Neural cell (in vitro differentiated cells): ENCODE measurements around the gene ANKRD33. TPM values are rescaled to one million over a fixed set of nuclear protein-coding genes. Genes with fewer than 3 reads are reported as not detected.

ENCODE experiments used
- H2AFZ ChIP-seq: fragments of 200-600, 300-800 bp; sonication (generic), shearing (Covaris generic); 2 replicates; pipeline ENCODE4 v1.6.0; 2014; ENCODE audit warnings: low read depth, mild to moderate bottlenecking, antibody characterized with exemption, low read length, moderate library complexity
- H3F3A ChIP-seq: fragments of 200-600 bp; shearing (Covaris generic); 2 replicates; pipeline ENCODE4 v1.6.1; 2016; ENCODE audit warnings: mild to moderate bottlenecking, moderate library complexity, mixed read lengths, antibody characterized with exemption, low read length; ENCODE audit not compliant: insufficient read depth, poor library complexity, severe bottlenecking
- H3K27ac ChIP-seq: fragments of 200-600, 300-800 bp; sonication (generic), shearing (Covaris generic); 2 replicates; pipeline ENCODE4 v1.5.1; 2014; ENCODE audit warnings: mild to moderate bottlenecking, low read length, moderate library complexity
- H3K27me3 ChIP-seq: fragments of 300-800, 200-600 bp; sonication (generic), shearing (Covaris generic); 2 replicates; pipeline ENCODE4 v1.6.0; 2014; ENCODE audit warnings: mild to moderate bottlenecking, low read depth, low read length, moderate library complexity; ENCODE audit not compliant: insufficient read depth
- H3K36me3 ChIP-seq: fragments of 300-800, 200-600 bp; sonication (generic), shearing (Covaris generic); 2 replicates; pipeline ENCODE4 v1.5.1; 2014; ENCODE audit warnings: mild to moderate bottlenecking, antibody characterized with exemption, low read length, moderate library complexity; ENCODE audit not compliant: insufficient read depth
- H3K4me2 ChIP-seq: fragments of 300-800, 200-600 bp; sonication (generic), shearing (Covaris generic); 2 replicates; pipeline ENCODE4 v1.6.0; 2014; ENCODE audit warnings: mild to moderate bottlenecking, low read length
- H3K4me3 ChIP-seq: fragments of 300-800, 200-600 bp; sonication (generic), shearing (Covaris generic); 2 replicates; pipeline ENCODE4 v1.5.1; 2014; ENCODE audit warnings: mild to moderate bottlenecking, low read length, moderate library complexity
- H3K79me2 ChIP-seq: fragments of 200-600 bp; shearing (Covaris generic); replicated peaks from 2 replicates; pipeline ENCODE4 v1.6.0; 2014; ENCODE audit warnings: mild to moderate bottlenecking, low read length, moderate library complexity; ENCODE audit not compliant: insufficient read depth
- H3K9ac ChIP-seq: fragments of 300-800, 200-600 bp; sonication (generic), shearing (Covaris generic); 2 replicates; pipeline ENCODE4 v1.6.1; 2016; ENCODE audit warnings: mild to moderate bottlenecking, low read length, mixed read lengths
- H3K9me2 ChIP-seq: fragments of 200-600 bp; shearing (Covaris generic); 2 replicates; pipeline ENCODE4 v1.6.1; 2016; ENCODE audit warnings: mild to moderate bottlenecking, low read length, mixed read lengths; ENCODE audit not compliant: insufficient read depth
- H3K9me3 ChIP-seq: fragments of 200-600, 300-800 bp; sonication (generic), shearing (Covaris generic); 2 replicates; pipeline ENCODE4 v1.6.1; 2016; ENCODE audit warnings: mild to moderate bottlenecking, mixed run types, low read length, moderate library complexity, mixed read lengths
- H4K20me1 ChIP-seq: fragments of 200-600 bp; shearing (Covaris generic); 2 replicates; pipeline ENCODE4 v1.6.1; 2016; ENCODE audit warnings: mild to moderate bottlenecking, mixed run types; ENCODE audit not compliant: insufficient read depth
- EP300 ChIP-seq: fragments of 450-650 bp; conservative IDR thresholded peaks from 2 replicates; pipeline ENCODE4 v1.6.1; 2014; ENCODE audit warnings: antibody characterized with exemption, mild to moderate bottlenecking, moderate library complexity; ENCODE audit not compliant: poor library complexity, severe bottlenecking
- EZH2 ChIP-seq: fragments of 200-600, 300-800 bp; shearing (Covaris generic), sonication (generic); IDR thresholded peaks from 2 replicates; pipeline ENCODE4 v1.6.1; 2014; ENCODE audit warnings: antibody characterized with exemption, low read length, borderline replicate concordance, mild to moderate bottlenecking; ENCODE audit not compliant: insufficient read depth, poor library complexity, severe bottlenecking
- MXI1 ChIP-seq: fragments of 450-650 bp; conservative IDR thresholded peaks from 2 replicates; pipeline ENCODE4 v1.6.1; 2014; ENCODE audit warnings: antibody characterized with exemption, mild to moderate bottlenecking; ENCODE audit not compliant: poor library complexity, severe bottlenecking
- POLR2AphosphoS5 ChIP-seq: IDR thresholded peaks from 2 replicates; pipeline ENCODE4 v1.6.1; 2012
- RAD21 ChIP-seq: fragments of 450-650 bp; conservative IDR thresholded peaks from 2 replicates; pipeline ENCODE4 v1.6.1; 2014; ENCODE audit warnings: antibody characterized with exemption, mild to moderate bottlenecking, moderate library complexity
- SMC3 ChIP-seq: fragments of 450-650 bp; conservative IDR thresholded peaks from 2 replicates; pipeline ENCODE4 v1.6.1; 2014; ENCODE audit warnings: antibody characterized with exemption, mild to moderate bottlenecking, moderate library complexity; ENCODE audit not compliant: poor library complexity
- TAF1 ChIP-seq: IDR thresholded peaks from 2 replicates; pipeline ENCODE4 v1.6.1; 2012; ENCODE audit warnings: low read depth
- polyA plus RNA-seq: library from polyadenylated mRNA; depleted of rRNA; stranded (reverse); fragments of >200 nt; gene quantifications from 2 replicates; pipeline ENCODE4 v1.2.3, GENCODE V29; 2014
- TF ChIP-seq, protein P1 (sequence below): fragments of 450-650 bp; IDR thresholded peaks from 2 replicates; pipeline ENCODE4 v1.5.1; 2014; ENCODE audit warnings: antibody characterized with exemption, mild to moderate bottlenecking, moderate library complexity; ENCODE audit not compliant: poor library complexity, severe bottlenecking
- TF ChIP-seq, protein P2 (sequence below): IDR thresholded peaks from 2 replicates; pipeline ENCODE4 v1.6.1; 2012; ENCODE audit warnings: borderline replicate concordance

Gene ANKRD33
- polyA plus RNA-seq, 1 donor from 2014 or later, result not detected

DNA sequence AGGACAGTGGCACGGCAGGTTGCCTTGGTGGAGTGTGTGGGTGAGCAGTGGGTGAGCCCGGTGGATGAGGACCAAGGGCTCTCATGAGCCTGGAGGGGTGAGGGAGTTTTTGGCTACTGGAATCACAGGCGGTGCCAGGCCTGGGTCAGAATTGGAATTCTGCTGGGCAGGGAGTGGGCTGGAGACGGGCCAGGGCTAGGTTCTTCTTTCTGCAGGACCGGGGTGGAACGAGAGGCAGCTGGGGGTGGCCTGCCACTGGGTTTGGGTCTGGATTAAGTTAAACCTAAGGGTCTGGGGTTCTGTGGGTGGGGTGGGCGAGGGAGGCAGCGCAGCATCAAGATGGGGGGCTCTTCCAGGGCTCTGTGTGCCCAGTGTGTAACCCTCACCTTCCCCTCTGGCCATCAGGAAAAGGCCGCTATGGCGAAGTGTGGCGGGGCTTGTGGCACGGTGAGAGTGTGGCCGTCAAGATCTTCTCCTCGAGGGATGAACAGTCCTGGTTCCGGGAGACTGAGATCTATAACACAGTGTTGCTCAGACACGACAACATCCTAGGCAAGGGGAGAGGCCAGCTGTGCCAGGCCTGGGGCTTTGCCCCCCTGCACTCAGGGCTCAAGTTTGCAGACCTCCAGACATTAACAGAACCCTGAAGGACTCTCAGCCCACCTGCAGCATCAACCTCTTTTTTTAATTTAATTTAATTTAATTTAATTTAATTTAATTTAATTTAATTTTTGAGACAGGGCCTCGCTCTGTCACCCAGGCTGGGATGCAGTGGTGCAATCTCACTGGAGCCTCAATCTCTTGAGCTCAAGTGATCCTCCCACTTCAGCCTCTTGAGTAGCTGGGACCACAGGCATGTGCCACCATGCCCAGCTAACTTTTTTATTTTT, 26.4 kb downstream of the ANKRD33 start:
- H3K27ac ChIP-seq, result no peak overlapping the region
- H3F3A ChIP-seq, result no peaks in the 10 kb centered on the region
- H3K36me3 ChIP-seq, result no peaks in the 10 kb centered on the region
- no peaks in the 10 kb centered on the region for H3K79me2 ChIP-seq
- H4K20me1 ChIP-seq, result no peaks in the 10 kb centered on the region
- no peak overlapping the region for H2AFZ ChIP-seq
- no peak overlapping the region for H3K9ac ChIP-seq
- H3K9me3 ChIP-seq, result no peaks in the 10 kb centered on the region
- H3K4me2 ChIP-seq, result no peak overlapping the region
- H3K9me2 ChIP-seq, result no peaks in the 10 kb centered on the region
- no peak overlapping the region for H3K4me3 ChIP-seq
- TF ChIP-seq TAF1, result no peak
- no peak for TF ChIP-seq POLR2AphosphoS5
- TF ChIP-seq, protein P1, sequence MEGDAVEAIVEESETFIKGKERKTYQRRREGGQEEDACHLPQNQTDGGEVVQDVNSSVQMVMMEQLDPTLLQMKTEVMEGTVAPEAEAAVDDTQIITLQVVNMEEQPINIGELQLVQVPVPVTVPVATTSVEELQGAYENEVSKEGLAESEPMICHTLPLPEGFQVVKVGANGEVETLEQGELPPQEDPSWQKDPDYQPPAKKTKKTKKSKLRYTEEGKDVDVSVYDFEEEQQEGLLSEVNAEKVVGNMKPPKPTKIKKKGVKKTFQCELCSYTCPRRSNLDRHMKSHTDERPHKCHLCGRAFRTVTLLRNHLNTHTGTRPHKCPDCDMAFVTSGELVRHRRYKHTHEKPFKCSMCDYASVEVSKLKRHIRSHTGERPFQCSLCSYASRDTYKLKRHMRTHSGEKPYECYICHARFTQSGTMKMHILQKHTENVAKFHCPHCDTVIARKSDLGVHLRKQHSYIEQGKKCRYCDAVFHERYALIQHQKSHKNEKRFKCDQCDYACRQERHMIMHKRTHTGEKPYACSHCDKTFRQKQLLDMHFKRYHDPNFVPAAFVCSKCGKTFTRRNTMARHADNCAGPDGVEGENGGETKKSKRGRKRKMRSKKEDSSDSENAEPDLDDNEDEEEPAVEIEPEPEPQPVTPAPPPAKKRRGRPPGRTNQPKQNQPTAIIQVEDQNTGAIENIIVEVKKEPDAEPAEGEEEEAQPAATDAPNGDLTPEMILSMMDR, result no peak
- no peak for TF ChIP-seq EZH2
- no peak for TF ChIP-seq MXI1
- no peak for TF ChIP-seq SMC3
- no peak for TF ChIP-seq RAD21
- TF ChIP-seq, protein P2, sequence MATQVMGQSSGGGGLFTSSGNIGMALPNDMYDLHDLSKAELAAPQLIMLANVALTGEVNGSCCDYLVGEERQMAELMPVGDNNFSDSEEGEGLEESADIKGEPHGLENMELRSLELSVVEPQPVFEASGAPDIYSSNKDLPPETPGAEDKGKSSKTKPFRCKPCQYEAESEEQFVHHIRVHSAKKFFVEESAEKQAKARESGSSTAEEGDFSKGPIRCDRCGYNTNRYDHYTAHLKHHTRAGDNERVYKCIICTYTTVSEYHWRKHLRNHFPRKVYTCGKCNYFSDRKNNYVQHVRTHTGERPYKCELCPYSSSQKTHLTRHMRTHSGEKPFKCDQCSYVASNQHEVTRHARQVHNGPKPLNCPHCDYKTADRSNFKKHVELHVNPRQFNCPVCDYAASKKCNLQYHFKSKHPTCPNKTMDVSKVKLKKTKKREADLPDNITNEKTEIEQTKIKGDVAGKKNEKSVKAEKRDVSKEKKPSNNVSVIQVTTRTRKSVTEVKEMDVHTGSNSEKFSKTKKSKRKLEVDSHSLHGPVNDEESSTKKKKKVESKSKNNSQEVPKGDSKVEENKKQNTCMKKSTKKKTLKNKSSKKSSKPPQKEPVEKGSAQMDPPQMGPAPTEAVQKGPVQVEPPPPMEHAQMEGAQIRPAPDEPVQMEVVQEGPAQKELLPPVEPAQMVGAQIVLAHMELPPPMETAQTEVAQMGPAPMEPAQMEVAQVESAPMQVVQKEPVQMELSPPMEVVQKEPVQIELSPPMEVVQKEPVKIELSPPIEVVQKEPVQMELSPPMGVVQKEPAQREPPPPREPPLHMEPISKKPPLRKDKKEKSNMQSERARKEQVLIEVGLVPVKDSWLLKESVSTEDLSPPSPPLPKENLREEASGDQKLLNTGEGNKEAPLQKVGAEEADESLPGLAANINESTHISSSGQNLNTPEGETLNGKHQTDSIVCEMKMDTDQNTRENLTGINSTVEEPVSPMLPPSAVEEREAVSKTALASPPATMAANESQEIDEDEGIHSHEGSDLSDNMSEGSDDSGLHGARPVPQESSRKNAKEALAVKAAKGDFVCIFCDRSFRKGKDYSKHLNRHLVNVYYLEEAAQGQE, result no peak
- no peaks in the 10 kb centered on the region for H3K27me3 ChIP-seq

DNA sequence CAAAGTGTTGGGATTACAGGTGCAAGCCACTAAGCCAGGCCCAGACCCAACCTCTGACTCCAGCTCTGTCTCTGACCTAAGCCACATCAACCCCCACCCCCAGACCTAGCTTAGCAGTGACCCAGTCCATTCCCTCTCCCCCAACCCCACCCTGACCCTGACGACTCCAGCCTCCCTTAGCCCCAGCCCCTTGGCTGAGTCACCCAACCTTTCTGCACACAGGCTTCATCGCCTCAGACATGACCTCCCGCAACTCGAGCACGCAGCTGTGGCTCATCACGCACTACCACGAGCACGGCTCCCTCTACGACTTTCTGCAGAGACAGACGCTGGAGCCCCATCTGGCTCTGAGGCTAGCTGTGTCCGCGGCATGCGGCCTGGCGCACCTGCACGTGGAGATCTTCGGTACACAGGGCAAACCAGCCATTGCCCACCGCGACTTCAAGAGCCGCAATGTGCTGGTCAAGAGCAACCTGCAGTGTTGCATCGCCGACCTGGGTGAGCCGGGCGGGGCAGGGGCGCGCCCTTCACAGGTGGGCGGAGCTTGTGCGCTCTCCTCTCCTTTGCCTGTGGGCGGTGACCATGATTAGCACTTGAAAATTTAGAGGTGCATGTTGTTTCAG, 27.2 kb downstream of the ANKRD33 start:
- Histone ChIP-seq H3F3A (no peaks in the 10 kb centered on the region), H3K79me2 (no peaks in the 10 kb centered on the region), H3K9me3 (no peaks in the 10 kb centered on the region), H3K27me3 (no peaks in the 10 kb centered on the region), H3K27ac (no peak overlapping the region), H3K36me3 (no peaks in the 10 kb centered on the region), H3K4me2 (no peak overlapping the region), H3K9ac (no peak overlapping the region), H2AFZ (no peak overlapping the region), H4K20me1 (no peaks in the 10 kb centered on the region), H3K4me3 (no peak overlapping the region), H3K9me2 (no peaks in the 10 kb centered on the region)
- TF ChIP-seq EP300, result no peak
- no peak for TF ChIP-seq RAD21
- TF ChIP-seq EZH2, result no peak
- no peak for TF ChIP-seq MXI1
- no peak for TF ChIP-seq TAF1
- TF ChIP-seq, protein P1, result no peak
- TF ChIP-seq, protein P2, result no peak
